Erythroblast (primary cell): ENCODE data around the gene ZNF385D.

Source experiments
- GATA1 ChIP-seq: IDR thresholded peaks from 2 replicates; pipeline ENCODE4 v1.6.1; 2011; ENCODE audit warnings: low read depth, mild to moderate bottlenecking, control low read depth, low read length, moderate library complexity
- POLR2A ChIP-seq: IDR thresholded peaks from 2 replicates; pipeline ENCODE4 v1.6.1; 2011; ENCODE audit warnings: mild to moderate bottlenecking, low read length

GRCh38 chr3:21508246-21508645, 242.8 kb downstream of the ZNF385D start:
- TF ChIP-seq POLR2A (no peak), GATA1 (no peak)
